Measurements from ENCODE around the gene BASP1.

DNA sequence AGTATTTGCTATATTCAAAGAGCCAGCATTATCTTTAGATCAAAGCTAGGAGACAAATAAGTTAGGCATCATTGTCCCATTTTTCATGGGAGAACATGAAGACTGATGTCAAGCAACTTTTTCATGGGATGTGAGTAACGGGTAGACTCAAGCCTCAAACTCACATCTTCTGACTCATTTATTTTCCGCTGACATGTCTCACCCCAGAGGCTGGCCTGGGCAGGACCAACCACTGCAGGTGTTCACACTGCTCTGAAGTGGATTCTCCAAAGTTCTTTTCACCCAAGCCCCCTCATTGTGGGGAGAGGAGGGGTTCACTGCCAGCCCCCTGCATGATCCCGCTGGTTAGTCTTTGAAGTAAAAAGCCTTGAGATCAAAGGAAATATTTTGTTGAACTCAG lies 34.9 kb upstream of the BASP1 start:
- TF ChIP-seq CTCF (IDR thresholded peaks at IDR 0.05): no peak
- no peak for TF ChIP-seq POLR2A (IDR thresholded peaks at IDR 0.05)
- TF ChIP-seq EP300 (IDR thresholded peaks at IDR 0.05): no peak
